NOMO-1 treated with dmso at 0.1 percent for 144 hours (cell line): ENCODE results near the gene MYF6.

ENCODE experiments used
- DNase-seq: peaks from one replicate; lab custom pipeline; 2025; ENCODE audit not compliant: unreplicated experiment; lab: John Stamatoyannopoulos, UW

Gene MYF6

DNA sequence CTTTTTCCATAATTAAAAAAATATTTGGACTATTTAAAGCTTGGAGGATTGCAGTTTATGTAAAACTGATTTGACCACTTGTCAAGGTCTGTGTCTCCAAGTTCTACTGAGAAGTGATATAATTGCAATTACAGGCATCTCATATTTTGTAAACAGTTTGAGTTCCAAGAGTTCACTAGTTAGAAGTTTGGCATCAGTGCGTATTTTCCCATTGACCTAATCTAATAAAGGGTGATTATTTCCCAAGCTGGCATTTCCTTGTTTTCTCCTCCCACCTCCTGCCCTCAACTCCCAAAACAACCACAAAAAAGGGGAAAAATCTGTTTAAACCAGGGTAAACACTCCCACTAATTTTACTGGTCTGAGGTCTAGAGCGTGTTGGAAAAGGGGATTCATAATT is 3.0 kb upstream of the MYF6 start:
- DNase-seq, result no peak

GRCh38 chr12:80707830-80708258 is 410 bp downstream of the MYF6 start:
- DNase-seq, result no peak

DNA sequence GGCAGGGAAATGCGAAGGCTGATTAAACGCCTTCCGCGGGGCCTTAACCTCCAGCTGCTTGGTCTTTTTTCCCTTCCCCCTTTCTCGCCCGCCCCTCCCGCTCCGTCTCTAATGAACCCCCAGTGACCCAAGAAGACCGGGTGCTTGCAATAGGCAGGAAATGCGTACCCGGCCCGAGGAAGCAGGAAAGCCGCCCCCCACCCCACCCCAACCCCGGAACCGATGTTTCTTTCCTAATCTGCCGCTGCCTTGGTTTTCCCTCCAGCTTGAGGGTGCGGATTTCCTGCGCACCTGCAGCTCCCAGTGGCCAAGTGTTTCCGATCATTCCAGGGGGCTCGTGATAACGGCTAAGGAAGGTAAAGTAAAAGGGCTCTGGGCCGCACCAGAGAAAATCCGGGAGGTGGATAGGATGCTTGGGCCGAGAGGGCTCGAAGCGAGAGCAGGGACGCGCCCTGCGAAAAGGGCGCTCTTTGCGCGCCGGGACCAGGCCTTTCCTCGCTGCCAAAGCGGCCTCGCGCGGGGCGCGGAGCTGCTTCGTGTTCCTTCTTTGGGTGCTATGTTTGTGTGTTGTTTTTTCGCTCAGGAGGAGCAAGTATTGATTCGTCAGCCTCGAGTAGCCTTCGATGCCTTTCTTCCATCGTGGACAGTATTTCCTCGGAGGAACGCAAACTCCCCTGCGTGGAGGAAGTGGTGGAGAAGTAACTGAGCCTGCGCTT is 983 bp downstream of the MYF6 start:
- no peak for DNase-seq

- DNase-seq, result no peak
Observed at GRCh38 chr12:80708975-80709328, 1.5 kb downstream of the MYF6 start.

DNA sequence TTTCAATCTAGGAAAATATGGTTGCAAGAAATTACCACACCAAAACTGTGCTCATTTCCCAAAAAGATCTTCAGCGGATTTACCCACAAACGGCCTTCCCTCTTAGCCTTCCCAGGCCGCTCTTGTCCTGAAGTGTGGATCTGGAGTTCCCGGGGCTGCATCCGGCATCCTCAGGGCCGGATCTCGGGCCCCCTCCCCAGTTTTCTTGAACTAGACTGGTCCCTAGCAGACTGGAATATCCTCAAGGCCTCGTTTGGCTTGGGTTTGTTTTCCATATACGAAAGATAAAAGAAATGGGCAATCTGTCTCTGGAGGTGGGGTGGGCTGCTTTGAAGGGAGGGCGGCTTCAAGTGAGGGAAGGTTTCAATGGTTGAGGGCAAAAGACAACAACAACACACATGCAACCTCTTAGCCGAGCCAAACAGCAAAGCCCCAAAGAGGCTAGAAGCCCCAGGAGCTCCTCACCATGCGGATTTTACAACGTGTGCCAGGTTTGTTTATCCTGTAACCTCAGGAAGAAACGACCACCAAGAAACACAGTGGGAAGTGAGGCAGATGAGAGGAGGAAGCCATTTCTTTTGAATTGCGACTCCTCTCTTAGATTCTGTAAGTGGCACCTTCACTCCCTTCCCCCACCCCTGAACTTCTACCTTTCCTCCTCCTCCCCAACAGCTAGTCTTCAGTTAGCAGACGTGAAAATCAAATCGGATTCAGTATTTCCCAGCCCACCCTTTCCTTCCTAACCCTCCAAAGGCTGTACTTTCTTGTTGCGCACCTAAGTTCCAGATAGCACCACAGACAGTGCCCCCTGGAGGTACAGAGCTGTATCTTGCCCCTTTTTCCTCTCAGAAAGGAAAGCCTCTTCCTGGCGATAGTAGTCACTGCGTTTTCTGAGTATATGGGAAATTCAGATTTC is 2.6 kb downstream of the MYF6 start:
- no peak for DNase-seq

DNA sequence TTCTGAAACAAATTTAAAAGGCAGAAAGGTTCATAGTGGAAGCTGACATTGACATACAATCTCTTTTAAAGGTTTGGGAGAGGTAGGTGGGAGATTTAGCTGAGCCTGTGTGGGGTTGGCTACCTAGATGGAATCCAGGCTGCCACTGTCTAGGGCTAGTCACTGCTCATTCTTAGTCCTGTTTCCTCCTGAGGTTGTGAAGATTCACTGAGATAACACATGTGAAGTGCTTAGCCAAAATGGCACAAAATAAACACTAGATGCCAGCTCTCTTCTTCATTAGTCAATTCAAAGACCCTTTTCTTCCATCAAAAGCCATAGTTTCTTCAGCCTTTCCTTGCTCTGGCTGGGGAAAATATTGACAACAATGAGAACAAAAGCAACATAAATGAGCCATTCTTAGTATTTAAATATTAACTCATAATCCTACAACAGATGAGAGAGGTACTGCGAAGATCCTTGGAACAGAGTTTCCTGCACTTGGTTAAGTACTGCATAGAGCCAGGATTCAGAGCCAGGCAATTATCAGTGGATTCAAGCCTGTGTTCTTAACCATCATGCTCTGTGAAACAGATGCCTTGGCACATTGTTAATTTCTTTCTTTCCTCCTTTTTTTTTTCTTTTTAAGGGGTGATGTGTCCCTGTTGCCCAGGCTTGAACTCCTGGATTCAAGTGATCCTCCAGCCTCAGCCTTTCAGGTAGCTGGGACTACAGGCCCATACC is 3.5 kb downstream of the MYF6 start:
- no peak for DNase-seq

- DNase-seq, result no peak
Observed at GRCh38 chr12:80711866-80712265, 4.4 kb downstream of the MYF6 start.

DNA sequence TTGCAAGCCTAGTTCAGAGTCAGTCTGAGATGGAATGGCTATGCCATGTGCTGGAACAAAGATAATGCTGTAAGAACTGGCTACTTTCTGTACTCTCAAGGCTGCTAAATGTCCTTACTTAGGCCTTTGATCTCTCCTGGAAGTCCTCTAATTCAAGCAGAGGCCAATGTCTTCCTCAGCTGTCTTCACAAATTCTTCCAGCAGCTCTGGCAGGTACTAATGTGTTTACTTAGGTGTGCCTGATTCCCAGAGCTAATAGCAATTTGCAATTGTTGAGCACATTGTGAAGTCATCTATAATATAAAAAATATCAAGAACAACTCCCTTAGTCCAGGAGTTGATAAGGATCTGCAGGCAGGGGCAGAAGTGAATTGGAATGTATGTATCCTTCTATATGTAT is 5.4 kb downstream of the MYF6 start:
- no peak for DNase-seq

DNA sequence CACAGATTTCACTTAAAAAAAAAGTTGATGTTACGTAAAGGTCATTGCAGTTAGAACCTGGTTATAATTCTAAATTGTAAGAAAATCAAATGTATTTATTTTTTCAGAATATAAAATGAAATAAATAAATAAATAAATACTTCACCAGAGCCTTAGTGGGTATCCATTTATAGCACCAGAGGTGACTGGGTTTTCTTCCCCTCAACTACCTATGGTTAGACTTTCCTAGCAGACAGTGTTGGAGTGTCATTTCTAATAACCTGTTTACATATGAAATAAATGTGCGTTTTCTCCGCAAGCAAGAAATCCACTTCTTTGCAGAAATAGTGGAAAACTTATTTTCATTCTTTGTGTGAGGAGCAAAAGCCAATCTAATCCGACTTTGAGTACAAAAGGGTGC is 6.0 kb downstream of the MYF6 start:
- no peak for DNase-seq

- no peak for DNase-seq
Observed at GRCh38 chr12:80714055-80714454, 6.6 kb downstream of the MYF6 start.

- DNase-seq, result no peak
Observed at GRCh38 chr12:80714846-80715245, 7.4 kb downstream of the MYF6 start.

DNA sequence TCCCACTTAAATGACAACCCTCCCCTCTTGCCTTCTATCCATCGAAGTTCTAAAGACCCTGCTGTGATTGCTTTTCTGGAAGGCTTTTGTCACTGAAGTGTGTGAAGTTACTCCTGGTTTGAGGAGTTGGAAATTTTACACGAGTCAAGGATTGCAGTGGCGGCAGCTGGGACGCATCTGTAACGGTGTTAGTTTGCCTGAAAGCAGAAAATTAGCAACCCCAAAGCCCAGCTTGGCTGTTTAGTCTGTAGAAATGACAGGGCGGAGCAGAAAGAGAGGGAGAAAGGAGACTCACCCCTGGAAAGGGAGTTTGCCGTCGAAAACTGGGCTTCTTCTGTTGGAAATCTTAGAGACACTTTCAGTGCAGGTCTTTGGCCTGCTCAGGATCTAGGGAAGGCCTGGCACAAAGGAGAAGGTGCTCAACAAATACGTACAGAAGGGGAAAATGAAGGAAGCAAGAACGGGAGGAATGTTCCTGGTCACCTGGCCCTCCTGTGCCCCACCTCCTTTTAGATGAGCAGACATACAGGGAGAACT is 8.3 kb downstream of the MYF6 start:
- DNase-seq, result no peak

GRCh38 chr12:80716696-80717469 is 9.4 kb downstream of the MYF6 start, which contains the start of gene MYF5:
Gene MYF5 (plus strand): TSS chr12:80716912. CDS start chr12:80717064, 152 bp downstream.
- DNase-seq, result no peak

GRCh38 chr12:80717856-80718255 is 10.4 kb downstream of the MYF6 start:
- no peak for DNase-seq

DNA sequence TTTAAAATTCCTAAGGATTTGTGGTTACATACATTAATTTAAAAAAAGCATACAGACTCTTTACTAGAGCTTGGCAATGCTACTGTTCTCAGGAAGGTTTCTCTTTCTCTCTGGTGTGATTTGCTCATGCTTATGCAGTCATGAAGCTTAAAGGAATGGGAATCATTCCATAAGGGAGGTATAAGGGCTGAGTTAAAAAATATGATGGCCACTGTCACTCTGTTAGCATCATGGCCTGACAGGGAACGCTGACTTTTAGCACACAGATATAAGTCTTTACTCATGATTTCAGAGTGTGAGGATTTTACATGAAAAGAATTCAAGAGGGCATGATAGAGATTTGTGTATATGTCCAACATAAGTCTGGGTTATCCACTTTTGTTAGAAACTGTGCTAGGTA is 13.1 kb downstream of the MYF6 start:
- DNase-seq, result no peak

DNA sequence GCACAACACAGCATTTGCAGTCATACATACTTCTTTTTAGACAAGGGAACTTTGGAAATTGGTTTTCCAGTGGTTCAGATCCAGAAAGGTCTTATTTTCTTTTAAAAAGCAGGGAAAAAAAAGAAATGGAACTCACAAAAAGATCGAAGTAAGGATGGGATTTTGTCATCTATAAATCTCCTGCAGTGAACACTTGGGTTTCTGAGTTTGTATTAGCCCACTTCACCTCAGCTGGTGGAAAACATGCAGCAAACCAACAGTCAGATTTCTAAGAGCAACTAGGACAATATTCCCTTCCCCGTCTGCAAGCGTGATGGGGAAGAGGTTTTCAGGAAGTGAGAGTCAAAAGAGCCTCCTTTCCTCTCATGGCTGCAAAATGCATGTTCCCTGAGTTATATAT is 13.9 kb downstream of the MYF6 start:
- no peak for DNase-seq

DNA sequence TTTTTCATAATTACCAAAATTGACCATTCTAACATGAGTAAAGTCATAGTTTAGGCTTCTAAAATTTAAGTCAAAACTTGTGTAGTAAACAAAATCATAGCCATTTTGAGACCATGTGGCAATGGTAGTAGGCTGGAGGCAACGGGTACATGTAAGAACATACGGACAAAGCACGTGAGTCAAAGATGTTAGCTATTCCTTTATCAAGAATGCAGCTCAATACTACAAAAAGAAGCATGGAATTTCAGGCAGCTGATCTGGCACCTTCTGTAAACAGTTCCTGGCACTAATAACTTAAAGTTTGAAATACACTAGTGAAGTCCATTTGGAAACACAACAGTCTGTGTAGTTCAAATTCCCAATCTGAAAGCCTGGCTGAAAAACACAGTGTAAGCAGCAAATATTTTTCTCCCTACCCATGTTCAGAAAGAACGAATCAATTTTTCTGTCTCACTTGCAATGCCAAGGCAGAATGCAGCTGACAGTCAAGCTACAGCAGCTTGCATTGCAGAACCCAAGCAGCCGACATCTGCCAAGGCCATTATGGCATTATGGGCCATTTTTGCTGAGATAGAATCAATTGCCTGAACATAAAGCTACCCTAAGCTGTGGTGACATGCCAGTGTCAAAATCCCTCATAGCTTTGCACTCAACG is 38.5 kb downstream of the MYF6 start:
- no peak for DNase-seq

DNA sequence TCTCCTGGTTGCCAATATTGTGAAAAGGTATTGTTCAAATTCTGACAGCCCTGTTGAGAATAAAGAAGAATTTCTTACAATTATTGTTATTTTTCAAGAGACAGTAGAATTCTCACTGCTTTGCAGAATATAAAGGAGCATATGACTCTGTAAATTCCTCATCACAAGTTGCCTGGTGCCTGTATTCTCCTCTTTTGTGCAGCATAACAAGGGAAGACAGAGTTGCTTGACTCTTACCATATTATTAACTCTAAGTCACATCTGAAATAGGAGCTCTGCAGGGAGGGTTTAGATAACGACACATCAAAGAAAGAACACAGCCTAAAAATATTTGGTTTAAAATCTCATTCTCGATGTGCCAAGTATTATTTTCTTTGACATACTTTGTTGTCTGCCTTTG is 40.4 kb downstream of the MYF6 start:
- no peak for DNase-seq

DNA sequence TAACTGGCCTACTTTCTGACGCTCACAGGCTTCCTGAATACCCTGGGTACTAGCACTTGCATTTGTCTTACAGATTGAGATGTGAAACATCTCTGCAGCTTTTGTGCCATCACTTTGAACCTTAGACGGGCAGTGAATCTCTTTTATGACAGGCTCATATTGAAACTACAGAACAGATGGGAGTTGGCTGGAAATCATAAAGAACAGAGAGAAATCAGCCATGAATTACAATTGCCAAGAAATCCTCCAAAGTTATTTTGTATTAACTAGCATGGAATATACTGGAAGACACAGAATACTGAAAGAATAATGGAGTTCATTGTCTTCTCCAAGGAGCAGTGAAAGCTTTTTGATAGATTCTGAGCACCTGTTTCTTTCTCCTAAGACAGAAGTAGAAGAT is 42.0 kb downstream of the MYF6 start:
- no peak for DNase-seq

DNA sequence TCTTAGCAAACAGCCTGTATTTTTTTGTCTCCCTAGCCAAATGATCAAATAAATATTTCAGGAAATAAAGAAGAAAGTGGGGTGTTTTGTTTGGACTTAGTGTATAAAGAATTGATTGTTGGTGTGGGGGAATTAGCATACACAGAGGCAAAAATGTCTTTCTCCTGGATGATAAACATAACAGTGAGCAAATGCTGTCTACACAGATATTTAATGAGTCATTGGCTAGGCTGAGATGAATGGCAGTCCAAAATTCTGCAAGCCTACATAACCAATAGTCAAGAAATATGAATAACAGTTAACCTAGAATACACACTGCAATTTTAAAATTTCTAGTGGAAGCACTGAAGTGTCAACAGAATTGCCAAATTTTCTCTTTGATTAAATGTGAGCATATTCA is 45.0 kb downstream of the MYF6 start:
- no peak for DNase-seq
